Endothelial cell of umbilical vein (primary cell): ENCODE data around the gene TMPRSS9. TPM values are rescaled to one million over a fixed set of nuclear protein-coding genes. Genes with fewer than 3 reads are reported as not detected.

Experiments
- BruUV-seq: library from RNA; stranded (reverse); fragments of 400-500 nt; replicated peaks from 2 replicates; lab custom pipeline; 2021; lab: Mats Ljungman, UMichigan
- CTCF ChIA-PET: fragments of 300-600, 350-600 bp; sonication (Branson Sonifier 250); formaldehyde crosslinking; loops from one replicate; lab custom pipeline; 2021; ENCODE audit warnings: antibody characterized with exemption, inconsistent platforms; lab: Charles Lee
- POLR2A ChIA-PET: fragments of 300-600, 350-600 bp; sonication (Branson Sonifier 250); formaldehyde crosslinking; loops from one replicate; lab custom pipeline; 2021; ENCODE audit warnings: antibody characterized with exemption, inconsistent platforms; lab: Charles Lee
- DNase-seq: peaks from one replicate; pipeline ENCODE4 v3.0.0-alpha.2; 2011; ENCODE audit warnings: low read depth, low spot score
- FAIRE-seq: peaks from 2 replicates; lab custom pipeline; 2011; peaks lifted over from hg19 to GRCh38; lab: Jason Lieb, UNC
- H2AFZ ChIP-seq: 2 replicates; pipeline ENCODE4 v1.6.0; 2012; ENCODE audit warnings: low read depth, low read length, control low read depth, inconsistent platforms
- H3K27ac ChIP-seq: 2 replicates; pipeline ENCODE4 v1.5.1; 2011; ENCODE audit warnings: low read depth, mild to moderate bottlenecking, control low read depth, low read length, moderate library complexity; ENCODE audit not compliant: insufficient read depth
- H3K27me3 ChIP-seq, 2 experiments: 2 replicates each; pipeline versions ENCODE4 v1.6.0 to v1.6.1; 2011; ENCODE audit warnings: low read length in 2 of 2, mixed read lengths in 1 of 2; ENCODE audit not compliant: control insufficient read depth in 2 of 2, insufficient read depth in 2 of 2
- H3K36me3 ChIP-seq, 2 experiments: 2 replicates in 1 of 2; 3 replicates in 1 of 2; pipeline ENCODE4 v1.5.1; 2011; ENCODE audit warnings: low read length in 2 of 2, mild to moderate bottlenecking in 1 of 2, moderate library complexity in 1 of 2; ENCODE audit not compliant: control insufficient read depth in 2 of 2, insufficient read depth in 2 of 2; ENCODE audit errors: extremely low read depth in 1 of 2
- H3K4me1 ChIP-seq: 3 replicates; pipeline ENCODE4 v1.5.1; 2011; ENCODE audit warnings: mild to moderate bottlenecking, low read length; ENCODE audit not compliant: control insufficient read depth, insufficient read depth; ENCODE audit errors: extremely low read depth
- H3K4me2 ChIP-seq: 2 replicates; pipeline ENCODE4 v1.6.1; 2011; ENCODE audit warnings: low read length, control low read depth, mixed read lengths; ENCODE audit not compliant: insufficient read depth
- H3K4me3 ChIP-seq, 3 experiments: fragments of 200-600 bp in 1 of 3; sonication (generic), shearing (Covaris generic) in 1 of 3; replicated peaks in 1 of 3; 2 replicates each; pipeline ENCODE4 v1.5.1; 2011 to 2016; ENCODE audit warnings: control low read depth in 3 of 3, low read length in 3 of 3, mild to moderate bottlenecking in 2 of 3, inconsistent platforms in 1 of 3, low read depth in 1 of 3, moderate library complexity in 1 of 3; ENCODE audit not compliant: insufficient read depth in 1 of 3
- H3K79me2 ChIP-seq: 2 replicates; pipeline ENCODE4 v1.6.0; 2012; ENCODE audit warnings: low read length, inconsistent platforms; ENCODE audit not compliant: control insufficient read depth, insufficient read depth
- H3K9ac ChIP-seq: replicated peaks from 2 replicates; pipeline ENCODE3; 2011; ENCODE audit warnings: low read length, control low read depth; ENCODE audit not compliant: insufficient read depth; ENCODE audit errors: extremely low read depth
- H3K9me1 ChIP-seq: replicated peaks from 3 replicates; pipeline ENCODE4 v1.6.0; 2011; ENCODE audit warnings: mild to moderate bottlenecking, low read length; ENCODE audit not compliant: control insufficient read depth, insufficient read depth; ENCODE audit errors: extremely low read depth
- H3K9me3 ChIP-seq: replicated peaks from 2 replicates; pipeline ENCODE4 v1.5.1; 2012; ENCODE audit warnings: low read length, inconsistent platforms; ENCODE audit not compliant: control insufficient read depth, insufficient read depth
- H4K20me1 ChIP-seq: replicated peaks from 2 replicates; pipeline ENCODE3; 2011; ENCODE audit warnings: mild to moderate bottlenecking, low read length; ENCODE audit not compliant: control insufficient read depth, insufficient read depth; ENCODE audit errors: extremely low read depth
- CTCF ChIP-seq, 2 donors: IDR thresholded peaks; 1 replicate in 1 of 2; 2 replicates in 1 of 2; pipeline ENCODE4 v1.5.1; 2011; ENCODE audit warnings: low read length in 2 of 2, mild to moderate bottlenecking in 2 of 2, moderate library complexity in 2 of 2, control low read depth in 1 of 2, inconsistent platforms in 1 of 2, low read depth in 1 of 2; ENCODE audit not compliant: insufficient read depth in 1 of 2; ENCODE audit errors: extremely low read depth in 1 of 2
- EZH2 ChIP-seq: IDR thresholded peaks from 2 replicates; pipeline ENCODE4 v1.6.1; 2012; ENCODE audit warnings: borderline replicate concordance, low read depth, mild to moderate bottlenecking, moderate library complexity, low read length, inconsistent platforms; ENCODE audit not compliant: severe bottlenecking
- FOS ChIP-seq: IDR thresholded peaks from 2 replicates; pipeline ENCODE4 v1.6.1; 2011; ENCODE audit warnings: mild to moderate bottlenecking, low read length, moderate library complexity, borderline replicate concordance; ENCODE audit not compliant: insufficient read depth
- GATA2 ChIP-seq: IDR thresholded peaks from 2 replicates; pipeline ENCODE4 v1.7.0; 2011; ENCODE audit warnings: low read depth, mild to moderate bottlenecking, moderate library complexity, mixed read lengths, low read length; ENCODE audit not compliant: insufficient read length, insufficient read depth
- JUN ChIP-seq: IDR thresholded peaks from 2 replicates; pipeline ENCODE4 v1.6.1; 2011; ENCODE audit warnings: borderline replicate concordance, low read depth; ENCODE audit not compliant: insufficient read length, insufficient read depth
- MAX ChIP-seq: IDR thresholded peaks from 2 replicates; pipeline ENCODE4 v1.6.1; 2011; ENCODE audit not compliant: insufficient read depth, insufficient read length
- MYC ChIP-seq: IDR thresholded peaks from one replicate; pipeline ENCODE4 v1.6.1; 2011; ENCODE audit warnings: mild to moderate bottlenecking, low read depth, low read length
- POLR2A ChIP-seq: IDR thresholded peaks from 2 replicates; pipeline ENCODE4 v1.6.1; 2012; ENCODE audit warnings: low read depth, mild to moderate bottlenecking, control low read depth, low read length
- POLR2AphosphoS5 ChIP-seq: IDR thresholded peaks from 2 replicates; pipeline ENCODE4 v1.6.1; 2012; ENCODE audit warnings: low read depth, mild to moderate bottlenecking, control low read depth, low read length, moderate library complexity; ENCODE audit not compliant: insufficient read depth
- dilution Hi-C: fragments of 300-500 bp; cut with MboI; formaldehyde crosslinking; loops from one replicate; pipeline ENCODE4 v1.15.0; 2019; ENCODE audit warnings: low sequenced_read_pairs; ENCODE audit not compliant: extremely low pct_ligation_motif_present
- intact Hi-C: fragments of 100-400 bp; cut with micrococcal nuclease; formaldehyde crosslinking; loops from one replicate; pipeline ENCODE4 v1.10.0; 2022
- polyA plus RNA-seq, 4 experiments: library from polyadenylated mRNA; depleted of rRNA in 3 of 4; stranded (reverse) in 3 of 4; unstranded in 1 of 4; fragments of >200 nt; gene quantifications; 2 replicates each; pipeline versions ENCODE4 v1.2.1 to v1.2.3, GENCODE V29; 2011 to 2012; ENCODE audit warnings: missing spikeins in 1 of 4
- total RNA-seq: library from RNA; stranded (reverse); gene quantifications from 2 replicates; pipeline ENCODE4 v1.2.3, GENCODE V29; 2021

The TMPRSS9 gene
- total and polyA plus RNA-seq, 2 donors (not counting 3 experiments of a cell fraction or from before 2014, with no cell fraction given), result not detected

GRCh38 chr19:2336528-2337328, 23.3 kb upstream of the TMPRSS9 start:
- BruUV-seq, result no TSS peak
- Histone ChIP-seq H3K4me3 (no peak overlapping the region), H4K20me1 (no peaks in the 10 kb centered on the region), H3K4me1 (no peaks in the 10 kb centered on the region), H3K27ac (no peak overlapping the region), H2AFZ (no peak overlapping the region), H3K27me3 (no peaks in the 10 kb centered on the region), H3K9me3 (no peaks in the 10 kb centered on the region), H3K9me1 (no peaks in the 10 kb centered on the region), H3K36me3 (no peaks in the 10 kb centered on the region), H3K4me2 (no peak overlapping the region), H3K9ac (no peak overlapping the region), H3K79me2 (peaks cover 10% of the 10 kb centered on the region)
- no peak for DNase-seq
- TF ChIP-seq POLR2A (no peak), MAX (no peak), MYC (no peak), FOS (no peak), CTCF (IDR thresholded peaks at IDR 0.05; ENCODE audit: extremely low read depth in 1 of 2, insufficient read depth in 1 of 2, low read depth in 1 of 2, low read length in 2 of 2) (no peak), POLR2AphosphoS5 (no peak), GATA2 (no peak), EZH2 (no peak), JUN (no peak)
- FAIRE-seq, result no peak
- ChIA-PET POLR2A (no interaction called here), CTCF (no interaction called here)
- intact Hi-C loops, result no loop called here
- dilution Hi-C loops, result no loop called here
